IMR-90 (cell line): Measurements from ENCODE around the gene LCE6A. TPM values are rescaled to one million over a fixed set of nuclear protein-coding genes. Genes with fewer than 3 reads are reported as not detected.

ENCODE experiments used
- ATAC-seq: fragments of 200-7000 bp; cut with Tn5 transposase; 2 replicates; pipeline ENCODE4 v1.9.1; 2020; ENCODE audit warnings: low read depth, mild to moderate bottlenecking, moderate library complexity
- BruUV-seq: library from RNA; stranded (reverse); fragments of 400-500 nt; replicated peaks from 2 replicates; lab custom pipeline; 2021; lab: Mats Ljungman, UMichigan
- CTCF ChIA-PET: fragments of 300-600 bp; formaldehyde crosslinking; extraction: SDS; loops from one replicate; lab custom pipeline; 2021; ENCODE audit warnings: antibody characterized with exemption; lab: Yijun Ruan, JAX
- POLR2A ChIA-PET: fragments of 300-600 bp; sonication (Branson Sonifier 250); formaldehyde crosslinking; loops from one replicate; lab custom pipeline; 2022; ENCODE audit warnings: antibody characterized with exemption; ENCODE audit not compliant: unreplicated experiment; lab: Charles Lee
- DNase-seq: peaks from one replicate; pipeline ENCODE4 v3.0.0; 2013
- H2AFZ ChIP-seq: replicated peaks from 2 replicates; pipeline ENCODE3; 2013; ENCODE audit warnings: low read length, mild to moderate bottlenecking; ENCODE audit not compliant: poor library complexity
- H2AK5ac ChIP-seq: 2 replicates; pipeline ENCODE4 v1.6.1; 2013; ENCODE audit warnings: low read depth, low read length, inconsistent platforms
- H2AK9ac ChIP-seq: replicated peaks from 2 replicates; pipeline ENCODE3; 2013; ENCODE audit warnings: mild to moderate bottlenecking, low read depth, low read length, moderate library complexity; ENCODE audit not compliant: poor library complexity
- H2BK120ac ChIP-seq: 2 replicates; pipeline ENCODE4 v1.6.1; 2013; ENCODE audit warnings: low read depth, low read length, inconsistent platforms
- H2BK15ac ChIP-seq: 3 replicates; pipeline ENCODE4 v1.6.1; 2013; ENCODE audit warnings: low read depth, low read length, inconsistent platforms
- H2BK20ac ChIP-seq: 2 replicates; pipeline ENCODE4 v1.6.1; 2013; ENCODE audit warnings: low read depth, mild to moderate bottlenecking, inconsistent platforms, low read length, moderate library complexity
- H2BK5ac ChIP-seq: 2 replicates; pipeline ENCODE4 v1.6.1; 2013; ENCODE audit warnings: mild to moderate bottlenecking, low read depth, low read length, inconsistent platforms; ENCODE audit not compliant: poor library complexity, severe bottlenecking
- H3K14ac ChIP-seq: replicated peaks from 2 replicates; pipeline ENCODE4 v1.6.1; 2013; ENCODE audit warnings: low read depth, low read length, inconsistent platforms
- H3K18ac ChIP-seq: 2 replicates; pipeline ENCODE4 v1.6.1; 2013; ENCODE audit warnings: low read depth, low read length, control low read depth
- H3K23ac ChIP-seq: 2 replicates; pipeline ENCODE4 v1.6.1; 2013; ENCODE audit warnings: low read depth, low read length, inconsistent platforms
- H3K27ac ChIP-seq: 2 replicates; pipeline ENCODE4 v1.5.1; 2013; ENCODE audit warnings: mild to moderate bottlenecking, control low read depth, low read length; ENCODE audit not compliant: insufficient read depth
- H3K27me3 ChIP-seq: 2 replicates; pipeline ENCODE4 v1.6.1; 2013; ENCODE audit warnings: low read length; ENCODE audit not compliant: control insufficient read depth, insufficient read depth
- H3K36me3 ChIP-seq: 2 replicates; pipeline ENCODE4 v1.6.1; 2013; ENCODE audit warnings: low read length, mixed read lengths; ENCODE audit not compliant: control insufficient read depth, insufficient read depth
- H3K4ac ChIP-seq: 2 replicates; pipeline ENCODE4 v1.6.1; 2013; ENCODE audit warnings: low read depth, low read length, inconsistent platforms
- H3K4me1 ChIP-seq: 2 replicates; pipeline ENCODE4 v1.6.1; 2013; ENCODE audit warnings: low read length, mixed read lengths; ENCODE audit not compliant: control insufficient read depth, insufficient read depth
- H3K4me2 ChIP-seq: 2 replicates; pipeline ENCODE4 v1.6.1; 2013; ENCODE audit warnings: low read depth, mild to moderate bottlenecking, control low read depth, low read length, moderate library complexity
- H3K4me3 ChIP-seq: 2 replicates; pipeline ENCODE4 v1.5.1; 2013; ENCODE audit warnings: low read depth, mild to moderate bottlenecking, control low read depth, low read length, moderate library complexity; ENCODE audit not compliant: insufficient read depth
- H3K56ac ChIP-seq: 2 replicates; pipeline ENCODE4 v1.6.1; 2013; ENCODE audit warnings: low read length, inconsistent platforms; ENCODE audit not compliant: insufficient read depth; ENCODE audit errors: extremely low read depth
- H3K79me1 ChIP-seq, 2 experiments: 2 replicates each; pipeline ENCODE4 v1.6.1; 2013; ENCODE audit warnings: low read length in 2 of 2, inconsistent platforms in 1 of 2, low read depth in 1 of 2
- H3K9ac ChIP-seq: 2 replicates; pipeline ENCODE4 v1.6.1; 2013; ENCODE audit warnings: low read depth, low read length, control low read depth
- H3K9me1 ChIP-seq: 2 replicates; pipeline ENCODE4 v1.6.1; 2013; ENCODE audit warnings: low read length, inconsistent platforms; ENCODE audit not compliant: insufficient read depth
- H3K9me3 ChIP-seq: 2 replicates; pipeline ENCODE4 v1.6.1; 2013; ENCODE audit warnings: low read length; ENCODE audit not compliant: control insufficient read depth, insufficient read depth
- H4K20me1 ChIP-seq: 2 replicates; pipeline ENCODE4 v1.6.1; 2013; ENCODE audit warnings: low read length, inconsistent platforms; ENCODE audit not compliant: insufficient read depth
- H4K5ac ChIP-seq: 2 replicates; pipeline ENCODE4 v1.6.1; 2013; ENCODE audit warnings: mild to moderate bottlenecking, low read depth, low read length, control low read depth
- H4K8ac ChIP-seq, 2 experiments: 2 replicates each; pipeline ENCODE4 v1.6.1; 2013; ENCODE audit warnings: low read depth in 2 of 2, low read length in 2 of 2, control low read depth in 1 of 2, inconsistent platforms in 1 of 2
- H4K91ac ChIP-seq: 2 replicates; pipeline ENCODE4 v1.6.1; 2013; ENCODE audit warnings: low read depth, low read length, inconsistent platforms; ENCODE audit not compliant: insufficient read depth
- BHLHE40 ChIP-seq: fragments of 150-350 bp; IDR thresholded peaks from 2 replicates; pipeline ENCODE4 v1.6.1; 2016; ENCODE audit warnings: mild to moderate bottlenecking, low read depth, low read length
- CEBPB ChIP-seq: IDR thresholded peaks from 2 replicates; pipeline ENCODE4 v1.6.1; 2012; ENCODE audit warnings: low read depth, low read length, improper control_type of control experiment
- CHD1 ChIP-seq: IDR thresholded peaks from 2 replicates; pipeline ENCODE4 v1.6.1; 2012; ENCODE audit warnings: low read depth, low read length, improper control_type of control experiment
- CTCF ChIP-seq: conservative IDR thresholded peaks from 2 replicates; pipeline ENCODE4 v1.5.1; 2012; ENCODE audit warnings: mild to moderate bottlenecking, low read depth, low read length, improper control_type of control experiment
- FOS ChIP-seq: fragments of 150-350 bp; IDR thresholded peaks from 2 replicates; pipeline ENCODE4 v1.6.1; 2016; ENCODE audit warnings: low read depth, low read length
- MAFK ChIP-seq: IDR thresholded peaks from 2 replicates; pipeline ENCODE4 v1.6.1; 2012; ENCODE audit warnings: low read depth, low read length, improper control_type of control experiment
- MAZ ChIP-seq: IDR thresholded peaks from 2 replicates; pipeline ENCODE4 v1.6.1; 2012; ENCODE audit warnings: low read depth, mild to moderate bottlenecking, low read length, improper control_type of control experiment, moderate library complexity, borderline replicate concordance
- MXI1 ChIP-seq: IDR thresholded peaks from 2 replicates; pipeline ENCODE4 v1.6.1; 2012; ENCODE audit warnings: low read depth, mild to moderate bottlenecking, low read length, moderate library complexity, borderline replicate concordance
- NFE2L2 ChIP-seq: fragments of 150-350 bp; IDR thresholded peaks from 2 replicates; pipeline ENCODE4 v1.6.1; 2016; ENCODE audit warnings: low read depth, mild to moderate bottlenecking, low read length
- POLR2A ChIP-seq: IDR thresholded peaks from 2 replicates; pipeline ENCODE4 v1.6.1; 2012; ENCODE audit warnings: mild to moderate bottlenecking, low read depth, low read length
- RAD21 ChIP-seq: IDR thresholded peaks from 2 replicates; pipeline ENCODE4 v1.6.1; 2012; ENCODE audit warnings: low read length, improper control_type of control experiment
- RCOR1 ChIP-seq: IDR thresholded peaks from 2 replicates; pipeline ENCODE4 v1.6.1; 2012; ENCODE audit warnings: mild to moderate bottlenecking, low read length, improper control_type of control experiment; ENCODE audit not compliant: insufficient replicate concordance
- RFX5 ChIP-seq: IDR thresholded peaks from 2 replicates; pipeline ENCODE4 v1.8.0; 2012; ENCODE audit warnings: low read depth, mild to moderate bottlenecking, low read length, moderate library complexity
- SMC3 ChIP-seq: fragments of 150-350 bp; IDR thresholded peaks from 2 replicates; pipeline ENCODE4 v1.6.1; 2016; ENCODE audit warnings: low read depth, mild to moderate bottlenecking, antibody characterized with exemption, low read length, moderate library complexity
- WGBS, 2 experiments: methylation state at CpG; one replicate each; pipeline versions ENCODE4 v1.1.5 to v1.1.7; 2013; ENCODE audit warnings: missing lambda C conversion rate in 2 of 2; ENCODE audit not compliant: insufficient read length in 1 of 2; ENCODE audit errors: extremely low coverage in 2 of 2; 5-methylcytosine and 5-hydroxymethylcytosine counted together
- dilution Hi-C: fragments of 300-500 bp; cut with HindIII; formaldehyde crosslinking; loops from one replicate; pipeline ENCODE4 v1.14.3; 2018; ENCODE audit warnings: low sequenced_read_pairs; ENCODE audit not compliant: unreplicated experiment
- in situ Hi-C: fragments of 300-500 bp; cut with MboI; formaldehyde crosslinking; loops from 3 replicates; pipeline ENCODE4 v1.14.3; 2019; ENCODE audit warnings: low sequenced_read_pairs, inconsistent platforms, mixed read lengths
- intact Hi-C: fragments of 100-400 bp; cut with micrococcal nuclease; formaldehyde crosslinking; loops from 2 replicates; pipeline ENCODE4 v1.10.0; 2022
- polyA plus RNA-seq, 3 experiments: library from polyadenylated mRNA; depleted of rRNA; stranded (reverse); fragments of >200 nt; gene quantifications; 2 replicates each; pipeline ENCODE4 v1.2.3, GENCODE V29; 2012; ENCODE audit warnings: low replicate concordance in 1 of 3
- total RNA-seq: library from RNA; depleted of rRNA; stranded (reverse); fragments of >200 nt; gene quantifications from 2 replicates; pipeline ENCODE4 v1.2.3, GENCODE V29; 2012
- TF ChIP-seq, protein P1 (sequence below): fragments of 150-350 bp; IDR thresholded peaks from 2 replicates; pipeline ENCODE4 v1.6.1; 2017; ENCODE audit warnings: mild to moderate bottlenecking, antibody characterized with exemption, low read length, low read depth
- TF ChIP-seq, protein P2 (sequence below): fragments of 150-350 bp; IDR thresholded peaks from 2 replicates; pipeline ENCODE4 v1.6.1; 2016; ENCODE audit warnings: low read depth, mild to moderate bottlenecking, low read length, moderate library complexity, borderline replicate concordance

LCE6A gene
- total and polyA plus RNA-seq, 2 of the 4 experiments (the other 2 are of a cell fraction): not detected

DNA sequence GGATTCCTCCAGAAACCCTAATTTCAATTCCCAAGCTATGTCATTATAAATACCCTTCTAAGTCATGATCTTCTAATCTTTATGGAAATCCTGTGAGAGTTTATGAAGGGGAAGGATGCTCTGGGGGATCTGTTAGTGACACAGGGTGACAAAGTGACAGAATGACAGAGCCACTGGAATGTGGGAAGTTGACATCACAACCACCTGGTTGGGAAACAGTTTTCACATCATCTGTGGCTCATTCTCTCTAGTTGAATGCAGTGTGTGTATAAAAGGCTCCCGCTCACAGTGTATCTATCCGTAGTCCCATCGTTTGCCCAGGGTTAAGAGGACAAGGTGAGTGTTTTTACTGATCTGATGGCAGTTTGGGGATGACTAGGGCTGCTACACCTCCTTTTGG is 17.0 kb downstream of the LCE6A start, which contains the start of gene LCE7A:
Gene LCE7A (plus strand): TSS at position 301 of the 400 bp plus-strand sequence. CDS start 702 bp downstream, outside the sequence.
- POLR2A ChIA-PET: no interaction called here
- Histone ChIP-seq H3K4me2 (no peak within 1 kb of the TSS), H3K56ac (no peak within 1 kb of the TSS), H3K9ac (no peak within 1 kb of the TSS), H2AK9ac (no peak within 1 kb of the TSS), H4K20me1 (no peaks in the 10 kb centered on the region), H3K4ac (no peak within 1 kb of the TSS), H3K36me3 (no peaks in the 10 kb centered on the region), H4K91ac (no peak within 1 kb of the TSS), H2AFZ (no peak within 1 kb of the TSS), H3K14ac (no peak within 1 kb of the TSS), H2AK5ac (no peak within 1 kb of the TSS), H3K23ac (no peak within 1 kb of the TSS), H4K5ac (no peak within 1 kb of the TSS), H2BK5ac (no peak within 1 kb of the TSS), H3K18ac (no peak within 1 kb of the TSS), H2BK15ac (no peak within 1 kb of the TSS), H4K8ac (no peak within 1 kb of the TSS), H3K4me3 (no peak within 1 kb of the TSS), H3K27ac (no peak within 1 kb of the TSS), H2BK20ac (no peak within 1 kb of the TSS), H2BK120ac (no peak within 1 kb of the TSS), H3K9me3 (no peaks in the 10 kb centered on the region), H3K4me1 (no peaks in the 10 kb centered on the region), H3K79me1 (no peaks in the 10 kb centered on the region), H3K9me1 (no peaks in the 10 kb centered on the region), H3K27me3 (no peaks in the 10 kb centered on the region)
- DNase-seq (no peak), ATAC-seq (no peak)
- TF ChIP-seq, protein P1, sequence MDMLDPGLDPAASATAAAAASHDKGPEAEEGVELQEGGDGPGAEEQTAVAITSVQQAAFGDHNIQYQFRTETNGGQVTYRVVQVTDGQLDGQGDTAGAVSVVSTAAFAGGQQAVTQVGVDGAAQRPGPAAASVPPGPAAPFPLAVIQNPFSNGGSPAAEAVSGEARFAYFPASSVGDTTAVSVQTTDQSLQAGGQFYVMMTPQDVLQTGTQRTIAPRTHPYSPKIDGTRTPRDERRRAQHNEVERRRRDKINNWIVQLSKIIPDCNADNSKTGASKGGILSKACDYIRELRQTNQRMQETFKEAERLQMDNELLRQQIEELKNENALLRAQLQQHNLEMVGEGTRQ: no peak
- no peak for TF ChIP-seq RCOR1
- no peak for TF ChIP-seq MAZ
- no peak for TF ChIP-seq SMC3
- TF ChIP-seq RAD21: no peak
- no peak for TF ChIP-seq RFX5
- no peak for TF ChIP-seq BHLHE40
- TF ChIP-seq CTCF: no peak
- TF ChIP-seq NFE2L2: no peak
- TF ChIP-seq MAFK: no peak
- TF ChIP-seq CEBPB: no peak
- TF ChIP-seq POLR2A: no peak
- TF ChIP-seq, protein P2, sequence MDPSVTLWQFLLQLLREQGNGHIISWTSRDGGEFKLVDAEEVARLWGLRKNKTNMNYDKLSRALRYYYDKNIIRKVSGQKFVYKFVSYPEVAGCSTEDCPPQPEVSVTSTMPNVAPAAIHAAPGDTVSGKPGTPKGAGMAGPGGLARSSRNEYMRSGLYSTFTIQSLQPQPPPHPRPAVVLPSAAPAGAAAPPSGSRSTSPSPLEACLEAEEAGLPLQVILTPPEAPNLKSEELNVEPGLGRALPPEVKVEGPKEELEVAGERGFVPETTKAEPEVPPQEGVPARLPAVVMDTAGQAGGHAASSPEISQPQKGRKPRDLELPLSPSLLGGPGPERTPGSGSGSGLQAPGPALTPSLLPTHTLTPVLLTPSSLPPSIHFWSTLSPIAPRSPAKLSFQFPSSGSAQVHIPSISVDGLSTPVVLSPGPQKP: no peak
- TF ChIP-seq MXI1: no peak
- TF ChIP-seq FOS: no peak
- no peak for TF ChIP-seq CHD1
- BruUV-seq: no TSS peak
- CTCF ChIA-PET: no interaction called here
- WGBS, 2 experiments: 50% methylated on average over 3 of the region's 3 CpGs; no CpG with 5 or more reads in 1 of the 2 experiments
- intact Hi-C loops: no loop called here
- dilution Hi-C loops: no loop called here
- in situ Hi-C loops: no loop called here
